Omental fat pad (tissue), 4 donors: ENCODE results near the gene RERE. TPM values are rescaled to one million over a fixed set of nuclear protein-coding genes. Genes with fewer than 3 reads are reported as not detected.

Experiments used
- ATAC-seq: fragments of 150-250 bp; one replicate; pipeline ENCODE4 v1.9.1; 2016; ENCODE audit warnings: mild to moderate bottlenecking, moderate library complexity; ENCODE audit not compliant: low FRiP score
- DNase-seq: peaks from one replicate; pipeline ENCODE4 v3.0.0-alpha.2; 2019; ENCODE audit warnings: low spot score
- total RNA-seq, 4 donors: library from RNA; depleted of rRNA; stranded (reverse); fragments of >200 nt; gene quantifications; one replicate each; pipeline ENCODE4 v1.1.0, GENCODE V29; 2016
- TF ChIP-seq, protein P1 (sequence below), 3 donors: fragments of 450-650 bp; IDR thresholded peaks; one replicate each; pipeline ENCODE4 v1.5.1; 2016 to 2017; ENCODE audit warnings: antibody characterized with exemption in 3 of 3, mild to moderate bottlenecking in 3 of 3, moderate library complexity in 2 of 3

Gene RERE
- total RNA-seq, 4 donors from 2014 or later, result 46.3 to 117 (median 55.4) TPM

DNA sequence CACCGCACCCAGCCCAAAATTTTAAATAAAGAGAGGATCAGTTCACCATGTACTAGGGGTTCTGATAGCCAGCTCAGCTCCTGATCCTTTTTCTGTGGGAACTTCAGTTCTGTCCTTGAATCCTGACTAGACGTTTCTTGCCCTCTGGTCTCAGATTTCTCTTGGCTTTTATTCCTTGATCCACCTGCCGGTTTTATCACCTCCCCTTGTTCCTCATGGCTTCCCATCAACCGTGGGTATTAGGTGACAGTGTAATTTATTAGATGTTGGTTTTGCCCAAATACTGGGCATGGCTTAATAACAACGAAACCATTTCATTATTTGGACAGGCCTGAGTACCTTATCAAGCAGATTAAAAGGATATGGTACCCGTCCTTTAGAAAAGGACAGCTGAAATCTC is 477.0 kb downstream of the RERE start:
- ATAC-seq (no peak), DNase-seq (no peak)
- TF ChIP-seq, protein P1, sequence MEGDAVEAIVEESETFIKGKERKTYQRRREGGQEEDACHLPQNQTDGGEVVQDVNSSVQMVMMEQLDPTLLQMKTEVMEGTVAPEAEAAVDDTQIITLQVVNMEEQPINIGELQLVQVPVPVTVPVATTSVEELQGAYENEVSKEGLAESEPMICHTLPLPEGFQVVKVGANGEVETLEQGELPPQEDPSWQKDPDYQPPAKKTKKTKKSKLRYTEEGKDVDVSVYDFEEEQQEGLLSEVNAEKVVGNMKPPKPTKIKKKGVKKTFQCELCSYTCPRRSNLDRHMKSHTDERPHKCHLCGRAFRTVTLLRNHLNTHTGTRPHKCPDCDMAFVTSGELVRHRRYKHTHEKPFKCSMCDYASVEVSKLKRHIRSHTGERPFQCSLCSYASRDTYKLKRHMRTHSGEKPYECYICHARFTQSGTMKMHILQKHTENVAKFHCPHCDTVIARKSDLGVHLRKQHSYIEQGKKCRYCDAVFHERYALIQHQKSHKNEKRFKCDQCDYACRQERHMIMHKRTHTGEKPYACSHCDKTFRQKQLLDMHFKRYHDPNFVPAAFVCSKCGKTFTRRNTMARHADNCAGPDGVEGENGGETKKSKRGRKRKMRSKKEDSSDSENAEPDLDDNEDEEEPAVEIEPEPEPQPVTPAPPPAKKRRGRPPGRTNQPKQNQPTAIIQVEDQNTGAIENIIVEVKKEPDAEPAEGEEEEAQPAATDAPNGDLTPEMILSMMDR (IDR thresholded peaks at IDR 0.05), result no peak

DNA sequence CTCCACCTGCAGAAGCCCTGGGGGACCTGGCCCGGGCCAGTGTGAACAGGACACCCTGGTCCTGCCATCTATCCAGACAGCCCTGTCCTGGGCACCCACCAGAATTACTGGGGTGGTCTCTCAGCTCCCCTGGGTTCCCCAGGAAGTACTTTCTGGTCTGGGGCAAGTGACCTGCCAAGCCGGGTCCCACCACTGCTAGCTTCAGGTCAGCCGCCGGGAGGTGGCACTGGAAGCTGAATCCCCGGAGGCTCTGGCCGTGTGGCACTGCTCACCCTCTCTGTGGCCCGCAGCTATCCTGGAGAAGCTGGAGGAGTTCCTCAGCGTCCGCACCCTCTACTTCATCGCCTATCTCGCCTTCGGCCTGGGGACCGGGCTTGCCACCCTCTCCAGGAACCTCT is 478.2 kb downstream of the RERE start:
- DNase-seq, result no peak
- TF ChIP-seq, protein P1 (IDR thresholded peaks at IDR 0.05), result no peak
- ATAC-seq, result no peak

DNA sequence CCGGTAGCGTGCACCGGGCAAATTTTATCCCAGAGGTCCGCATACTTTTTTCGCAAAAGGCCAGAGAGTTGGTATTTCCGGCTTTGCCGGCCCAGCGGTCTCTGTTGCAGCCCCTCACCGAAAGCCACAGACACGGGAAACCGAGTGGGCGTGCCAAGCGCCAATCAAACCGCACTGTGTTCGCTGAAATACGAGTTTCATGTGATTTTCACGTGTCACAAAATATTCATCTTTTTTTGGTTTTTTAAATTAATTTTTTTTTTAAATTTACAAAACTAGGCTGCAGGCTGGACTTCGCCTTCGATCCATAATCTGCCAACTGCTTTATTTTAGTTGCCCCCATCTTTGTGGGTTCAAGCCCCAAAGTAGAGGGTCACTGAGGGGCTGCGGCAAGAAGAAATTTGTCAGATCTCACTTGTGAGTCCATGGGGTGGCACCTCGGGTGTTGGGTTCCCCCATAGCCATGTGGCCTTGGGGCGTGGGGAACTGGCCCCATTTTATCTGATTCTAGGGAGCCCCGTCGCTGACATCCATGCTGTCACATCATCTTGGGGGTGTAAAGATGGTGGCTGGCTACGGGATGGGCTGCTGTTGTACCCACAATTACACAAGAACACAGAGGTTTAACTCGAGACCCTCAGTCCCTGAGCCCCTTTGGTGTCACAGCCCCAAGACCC is 478.8 kb downstream of the RERE start:
- TF ChIP-seq, protein P1 (IDR thresholded peaks at IDR 0.05), result no peak

DNA sequence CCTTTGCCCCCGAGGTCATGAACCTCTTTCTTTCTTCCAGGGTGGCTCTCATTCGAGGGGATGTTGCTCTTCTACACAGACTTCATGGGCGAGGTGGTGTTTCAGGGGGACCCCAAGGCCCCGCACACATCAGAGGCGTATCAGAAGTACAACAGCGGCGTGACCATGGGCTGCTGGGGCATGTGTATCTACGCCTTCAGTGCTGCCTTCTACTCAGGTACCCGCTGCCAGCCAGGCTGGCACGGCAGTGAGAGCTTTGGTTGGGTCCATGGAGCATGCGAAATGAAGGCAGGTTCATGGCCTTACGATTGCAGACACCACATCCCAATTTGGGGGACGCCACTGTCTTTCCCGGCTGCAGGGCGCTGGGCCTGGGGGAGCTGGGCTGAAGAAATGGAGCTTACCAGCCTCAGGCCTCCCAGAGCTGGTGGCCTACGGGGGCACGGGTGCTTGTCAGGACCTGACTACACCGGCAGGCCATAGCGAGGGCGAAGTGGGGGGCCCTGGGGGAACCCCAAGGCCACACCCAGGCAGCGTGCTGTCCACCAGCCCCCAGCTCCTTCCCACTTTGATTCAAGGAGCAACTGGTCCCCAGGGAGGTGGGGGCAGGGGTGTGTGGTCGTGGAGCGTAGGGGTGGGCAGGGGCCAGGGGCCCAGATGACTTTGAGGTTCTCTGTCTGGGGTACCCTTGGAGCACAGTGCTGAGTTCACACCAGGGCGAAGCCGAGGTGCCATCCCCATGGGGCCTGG is 479.5 kb downstream of the RERE start:
- no peak for ATAC-seq
- TF ChIP-seq, protein P1 (IDR thresholded peaks at IDR 0.05), result no peak
- DNase-seq, result no peak

More for the DNA sequence above, 478.8 kb downstream of the RERE start:
- DNase-seq, result no peak
- ATAC-seq, result no peak

DNA sequence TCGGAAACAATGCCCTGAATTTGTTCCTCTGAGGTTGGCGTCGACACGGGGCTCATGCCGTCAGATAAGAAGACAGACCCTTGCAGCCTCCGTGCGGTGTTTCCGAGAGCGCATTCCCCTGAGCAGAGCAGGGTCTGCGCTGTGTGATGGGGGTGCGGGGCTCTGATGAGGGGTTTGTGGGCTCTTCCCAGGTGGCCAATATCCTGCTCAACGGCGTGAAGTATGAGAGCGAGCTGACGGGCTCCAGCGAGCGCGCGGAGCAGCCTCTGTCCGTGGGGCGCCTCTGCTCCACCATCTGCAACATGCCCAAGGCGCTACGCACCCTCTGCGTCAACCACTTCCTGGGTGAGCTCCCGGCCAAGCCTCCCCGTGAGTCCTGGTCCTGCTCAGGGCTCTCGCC is 482.2 kb downstream of the RERE start:
- TF ChIP-seq, protein P1 (IDR thresholded peaks at IDR 0.05), result no peak
- no peak for DNase-seq
- ATAC-seq, result no peak

DNA sequence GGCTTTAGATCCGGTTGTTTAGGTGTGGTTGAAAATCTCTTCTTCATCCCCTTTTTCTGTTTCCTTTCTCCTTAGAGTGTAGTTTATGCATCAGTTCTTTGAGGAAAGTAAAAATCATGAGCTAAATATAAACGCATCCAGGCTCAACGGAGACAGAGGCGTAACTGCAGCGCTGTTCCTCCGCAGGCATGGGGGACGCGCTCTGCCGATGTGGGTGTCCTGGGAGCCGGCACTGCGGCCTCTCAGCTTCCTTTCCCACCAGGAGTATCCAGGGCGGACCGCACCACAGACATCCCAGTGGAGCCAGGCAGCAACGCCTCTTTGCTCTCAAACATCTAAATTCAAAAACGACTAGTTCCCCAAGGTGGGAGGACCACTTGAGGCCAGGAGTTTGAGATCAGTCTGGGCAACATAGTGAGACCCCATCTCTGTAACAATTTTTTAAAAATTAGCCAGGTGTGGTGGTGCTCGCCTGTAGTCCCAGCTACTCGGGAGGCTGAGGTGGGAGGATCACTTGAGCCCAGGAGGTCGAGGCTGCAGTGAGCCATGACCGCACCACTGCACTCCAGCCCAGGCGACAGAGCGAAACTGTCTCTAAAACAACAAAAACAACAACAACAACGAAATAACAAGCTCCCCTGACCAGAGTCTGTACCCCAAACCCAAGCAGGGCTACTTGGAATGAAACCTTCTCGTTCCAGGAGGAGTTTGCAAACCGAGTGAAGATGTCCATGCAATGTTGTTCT is 483.2 kb downstream of the RERE start:
- DNase-seq, result no peak
- ATAC-seq, result no peak
- TF ChIP-seq, protein P1 (IDR thresholded peaks at IDR 0.05), result no peak
